HG03558 (cell line): ENCODE data around the gene GNG5.
"Not testable (repeated sequence)": the region's sequence is repeated elsewhere in the genome, so short reads cannot be mapped to it uniquely, and the experiment has no call there.

Experiments
- ATAC-seq: cut with Tn5 transposase; IDR thresholded peaks from one replicate; pipeline ENCODE4 v1.9.1; 2021; ENCODE audit warnings: moderate number of reproducible peaks; ENCODE audit not compliant: unreplicated experiment; ENCODE audit errors: extremely low read depth

GNG5 gene

GRCh38 chr1:84506002-84506728, at the start of gene GNG5, which contains the start of gene SPATA1:
TSS of gene GNG5 (minus strand) at chr1:84506581. CDS start at chr1:84506091, 490 bp downstream.
TSS of gene SPATA1 (plus strand) at chr1:84506386. CDS start at chr1:84516360, 9,974 bp downstream.
- ATAC-seq, result peak; percentile 50

GRCh38 chr1:84550826-84551225, 44.4 kb upstream of the GNG5 start:
- no peak for ATAC-seq

GRCh38 chr1:84541679-84542078, 35.3 kb upstream of the GNG5 start:
- no peak for ATAC-seq

- ATAC-seq, result no peak
These were observed 34.4 kb upstream of the GNG5 start for GRCh38 chr1:84540759-84541158.

GRCh38 chr1:84539972-84540371, 33.6 kb upstream of the GNG5 start:
- no peak for ATAC-seq

- peak; percentile 70 for ATAC-seq
These were observed 32.2 kb upstream of the GNG5 start for GRCh38 chr1:84538599-84538998.

- ATAC-seq, result no peak
These were observed 19.4 kb upstream of the GNG5 start for GRCh38 chr1:84525779-84526178.

- ATAC-seq, result no peak
These were observed 18.2 kb upstream of the GNG5 start for GRCh38 chr1:84524590-84524989.

GRCh38 chr1:84510668-84511067, 4.3 kb upstream of the GNG5 start:
- ATAC-seq, result no peak

GRCh38 chr1:84510165-84510564, 3.8 kb upstream of the GNG5 start:
- no peak for ATAC-seq

GRCh38 chr1:84509029-84509428, 2.6 kb upstream of the GNG5 start:
- no peak for ATAC-seq

GRCh38 chr1:84508510-84508909, 2.1 kb upstream of the GNG5 start:
- no peak for ATAC-seq

GRCh38 chr1:84507887-84508286, 1.5 kb upstream of the GNG5 start:
- not testable (repeated sequence) for ATAC-seq

- no peak for ATAC-seq
These were observed 510 bp upstream of the GNG5 start for GRCh38 chr1:84506729-84507453.

- peak; percentile 6 for ATAC-seq
These were observed 834 bp downstream of the GNG5 start for GRCh38 chr1:84505493-84506001.

- no peak for ATAC-seq
These were observed 1.5 kb downstream of the GNG5 start for GRCh38 chr1:84504580-84505492.

GRCh38 chr1:84502927-84503326, 3.5 kb downstream of the GNG5 start:
- ATAC-seq, result no peak

GRCh38 chr1:84497631-84498275, 8.6 kb downstream of the GNG5 start:
- ATAC-seq, result no peak

- ATAC-seq, result no peak
These were observed 9.9 kb downstream of the GNG5 start for GRCh38 chr1:84496498-84496897.

- no peak for ATAC-seq
These were observed 12.6 kb downstream of the GNG5 start for GRCh38 chr1:84493747-84494146.
